Muscle layer of colon (tissue), 2 donors: ENCODE results near the gene PYHIN1.
A peak's percentile ranks its signal among the peaks of the same experiment; 100 is the strongest.

Source experiments
- H3K27ac ChIP-seq: one replicate; pipeline ENCODE4 v1.7.0; 2013; ENCODE audit warnings: low read depth, mild to moderate bottlenecking, low read length, moderate library complexity
- H3K27me3 ChIP-seq, 2 donors: one replicate each; pipeline ENCODE4 v1.7.0; 2013; ENCODE audit warnings: low read length in 2 of 2, mild to moderate bottlenecking in 2 of 2; ENCODE audit not compliant: insufficient read depth in 2 of 2, control insufficient read depth in 1 of 2
- H3K36me3 ChIP-seq: one replicate; pipeline ENCODE4 v1.7.0; 2013; ENCODE audit warnings: mild to moderate bottlenecking, low read length; ENCODE audit not compliant: insufficient read depth
- H3K4me1 ChIP-seq: one replicate; pipeline ENCODE4 v1.7.0; 2013; ENCODE audit warnings: mild to moderate bottlenecking, low read length; ENCODE audit not compliant: insufficient read depth
- H3K4me3 ChIP-seq, 2 donors: one replicate each; pipeline ENCODE4 v1.7.0; 2013; ENCODE audit warnings: low read length in 2 of 2, low read depth in 1 of 2, mild to moderate bottlenecking in 1 of 2, moderate library complexity in 1 of 2
- H3K9ac ChIP-seq: one replicate; pipeline ENCODE4 v1.7.0; 2013; ENCODE audit warnings: low read length
- H3K9me3 ChIP-seq: one replicate; pipeline ENCODE4 v1.7.0; 2013; ENCODE audit warnings: mild to moderate bottlenecking, low read length
- donor health status: abdominal sarcoma.
- donor health status: Adenocarcinoma of cecum.

The PYHIN1 gene

DNA sequence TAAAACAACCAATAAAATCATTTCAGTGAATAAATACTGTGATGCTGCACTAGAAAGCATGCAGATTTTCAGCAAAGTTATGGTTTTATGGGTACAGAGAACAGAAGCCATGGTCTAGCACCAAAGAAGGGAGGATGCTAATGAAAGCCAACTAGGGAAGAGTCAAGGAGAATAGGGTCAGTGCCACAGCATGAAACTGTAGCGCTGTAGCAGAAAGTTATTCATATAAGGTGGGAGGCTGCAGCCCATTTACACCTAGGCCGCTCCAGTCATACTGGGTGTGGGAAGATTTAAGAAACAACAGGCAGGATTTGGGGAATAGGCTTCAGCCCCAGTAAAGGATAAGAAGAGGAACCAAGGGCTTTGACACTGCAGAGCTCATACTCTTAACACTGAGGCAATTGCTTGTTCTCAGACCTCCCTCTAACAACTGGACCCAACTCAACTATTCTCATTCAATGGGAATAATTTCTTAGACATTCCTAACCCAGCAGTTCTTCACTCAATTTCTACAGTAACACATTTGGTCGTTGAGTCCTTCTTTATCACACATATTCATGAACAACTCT, 82.7 kb downstream of the PYHIN1 start:
- Histone ChIP-seq H3K27ac (no peak overlapping the region), H3K9me3 (no peaks in the 10 kb centered on the region), H3K27me3 (no peaks in the 10 kb centered on the region), H3K4me1 (no peaks in the 10 kb centered on the region), H3K9ac (no peak overlapping the region), H3K36me3 (peaks cover 17% of the 10 kb centered on the region), H3K4me3 (no peak overlapping the region)

DNA sequence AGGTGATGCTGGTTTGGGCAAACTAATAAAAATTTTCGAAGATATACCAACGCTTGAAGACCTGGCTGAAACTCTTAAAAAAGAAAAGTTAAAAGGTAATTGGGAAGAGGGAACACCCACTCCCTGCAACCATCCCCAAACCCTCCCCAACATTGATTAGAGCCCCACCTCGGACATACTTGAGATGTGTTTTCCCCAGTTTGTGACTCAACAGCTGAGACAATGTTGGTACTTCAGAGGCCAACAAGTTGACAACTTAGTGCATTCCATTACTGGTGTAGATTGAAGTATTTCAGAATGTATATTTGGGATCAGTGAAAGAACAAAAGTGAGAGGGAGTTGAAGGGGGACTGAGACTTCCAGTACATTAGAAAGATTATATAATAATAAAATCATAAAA, 83.5 kb downstream of the PYHIN1 start:
- Histone ChIP-seq H3K36me3 (peaks cover 17% of the 10 kb centered on the region), H3K27ac (no peak overlapping the region), H3K4me3 (no peak overlapping the region), H3K27me3 (no peaks in the 10 kb centered on the region), H3K4me1 (no peaks in the 10 kb centered on the region), H3K9me3 (no peaks in the 10 kb centered on the region), H3K9ac (no peak overlapping the region)

DNA sequence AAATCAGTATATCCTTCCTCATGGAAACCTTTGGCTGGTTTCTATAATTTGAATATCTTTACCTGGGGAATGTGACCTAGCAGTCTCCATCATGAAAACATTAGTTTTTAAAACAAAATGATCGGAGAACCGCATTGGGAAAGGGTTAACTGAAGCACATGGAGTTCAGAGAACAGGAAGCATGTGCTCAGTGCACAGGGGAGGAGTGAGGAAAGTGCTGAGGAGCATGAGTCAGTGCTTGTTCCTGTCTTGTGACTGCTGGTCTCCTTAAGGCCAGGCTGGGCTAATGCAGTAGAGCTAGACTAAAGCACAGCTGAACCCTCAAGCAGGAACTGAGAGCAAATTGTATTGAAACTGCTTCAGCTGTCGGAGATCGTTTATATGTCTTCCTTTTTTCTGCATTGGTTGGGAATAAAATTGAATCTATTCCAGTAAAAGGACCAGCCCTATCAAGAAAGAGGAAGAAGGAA, 84.1 kb downstream of the PYHIN1 start:
- H3K27ac ChIP-seq: peak overlapping the region; percentile 34
- no peaks in the 10 kb centered on the region for H3K4me1 ChIP-seq
- H3K36me3 ChIP-seq: peaks cover 17% of the 10 kb centered on the region
- H3K9ac ChIP-seq: no peak overlapping the region
- no peaks in the 10 kb centered on the region for H3K9me3 ChIP-seq
- H3K27me3 ChIP-seq: no peaks in the 10 kb centered on the region
- no peak overlapping the region for H3K4me3 ChIP-seq

DNA sequence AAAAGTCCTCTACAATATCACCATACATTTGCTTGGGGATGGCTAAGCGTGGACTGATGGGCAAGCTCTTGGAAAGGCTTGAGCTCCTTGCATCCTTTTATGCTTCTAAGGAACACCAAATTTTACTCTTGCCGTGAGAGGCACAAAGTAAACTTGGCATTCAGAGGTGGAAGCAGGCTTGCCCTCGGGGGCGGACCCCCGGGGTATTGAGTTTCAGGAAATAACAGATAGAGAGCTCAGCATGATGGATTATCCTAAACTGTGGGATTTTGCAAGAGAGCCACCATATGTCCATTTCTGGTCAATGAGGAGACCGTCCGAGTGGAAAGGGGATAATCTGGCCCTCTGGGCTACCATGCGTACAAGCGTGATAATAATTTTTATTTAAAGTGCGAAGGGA, 92.4 kb downstream of the PYHIN1 start:
- H3K9me3 ChIP-seq: no peaks in the 10 kb centered on the region
- peaks cover 3% of the 10 kb centered on the region for H3K4me1 ChIP-seq
- H3K9ac ChIP-seq: no peak overlapping the region
- no peak overlapping the region for H3K27ac ChIP-seq
- peaks cover 10% of the 10 kb centered on the region for H3K36me3 ChIP-seq
- H3K27me3 ChIP-seq: no peaks in the 10 kb centered on the region
- no peak overlapping the region for H3K4me3 ChIP-seq

DNA sequence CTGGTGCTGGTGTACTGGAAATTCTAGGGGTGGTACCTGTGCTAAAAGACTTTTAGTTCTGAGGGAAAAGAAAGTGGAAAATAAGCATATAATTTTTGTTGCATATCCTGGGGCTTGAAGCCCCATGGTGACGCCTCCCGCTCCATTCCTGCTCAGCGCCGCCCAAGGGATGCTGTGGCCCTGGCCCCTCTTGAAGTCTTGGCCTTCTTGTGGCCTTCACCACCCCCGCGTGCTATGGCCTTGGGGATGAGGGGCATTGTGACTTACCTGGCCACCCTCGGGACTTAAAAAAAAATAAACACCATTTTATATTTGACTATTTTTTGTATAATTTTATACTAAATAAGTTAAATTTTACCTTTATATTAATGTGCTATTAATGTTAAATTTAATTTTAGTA, 93.7 kb downstream of the PYHIN1 start:
- Histone ChIP-seq H3K4me3 (no peak overlapping the region), H3K9me3 (no peaks in the 10 kb centered on the region), H3K36me3 (peaks cover 10% of the 10 kb centered on the region), H3K27me3 (no peaks in the 10 kb centered on the region), H3K4me1 (peaks cover 3% of the 10 kb centered on the region), H3K27ac (no peak overlapping the region), H3K9ac (no peak overlapping the region)
